SH-SY5Y (cell line): Measurements from ENCODE around the gene PYDC1.

ENCODE experiments used
- GATA2 ChIP-seq: IDR thresholded peaks from 2 replicates; pipeline ENCODE4 v1.6.1; 2011; ENCODE audit warnings: mild to moderate bottlenecking, low read depth, low read length
- GATA3 ChIP-seq: IDR thresholded peaks from 2 replicates; pipeline ENCODE4 v1.6.1; 2011; ENCODE audit warnings: low read depth, mild to moderate bottlenecking, low read length, moderate library complexity

The PYDC1 gene

DNA sequence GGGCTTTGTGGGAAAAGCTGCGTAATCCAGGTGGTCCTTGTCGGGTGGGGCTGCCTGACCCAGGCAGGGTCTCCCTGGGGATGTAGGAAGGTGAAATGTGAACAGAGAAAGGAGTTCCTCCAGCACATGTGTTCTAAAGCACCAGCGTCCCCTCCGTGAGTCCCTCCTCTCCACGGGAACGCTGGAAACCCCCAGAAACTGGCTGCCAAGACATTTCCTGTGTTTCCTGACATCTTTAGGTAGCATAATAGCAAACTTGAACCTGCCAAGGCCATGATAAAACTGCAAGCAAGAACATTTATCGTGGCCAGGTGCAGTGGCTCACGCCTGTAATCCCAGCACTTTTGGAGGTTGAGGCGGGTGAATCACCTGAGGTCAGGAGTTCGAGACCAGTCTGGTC lies 12.6 kb upstream of the PYDC1 start:
- no peak for TF ChIP-seq GATA2
- TF ChIP-seq GATA3: no peak

- TF ChIP-seq GATA2 (no peak), GATA3 (no peak)
These were observed 11.3 kb upstream of the PYDC1 start for GRCh38 chr16:31228206-31228605.

DNA sequence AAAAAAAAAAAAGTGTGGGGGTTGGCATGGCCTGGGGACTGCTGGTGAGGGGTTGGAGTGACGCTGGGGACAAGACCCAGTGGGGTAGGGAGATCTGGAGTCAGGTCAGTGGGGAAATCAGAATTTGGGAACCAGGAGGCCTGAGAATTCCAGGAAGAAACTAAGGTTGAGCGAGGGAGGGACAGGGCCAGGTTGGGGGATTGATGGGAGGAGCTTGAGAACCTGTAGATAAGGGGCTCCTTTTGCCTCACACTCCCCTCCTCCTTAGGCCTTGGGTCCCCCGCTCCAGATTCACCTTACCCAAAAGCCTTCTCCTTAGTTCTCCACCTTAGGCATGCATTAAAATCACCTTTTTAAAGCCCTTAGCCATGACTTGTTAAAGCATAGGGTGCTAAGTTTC lies 8.3 kb upstream of the PYDC1 start:
- TF ChIP-seq GATA3: no peak
- no peak for TF ChIP-seq GATA2

GRCh38 chr16:31224092-31224955 lies 7.4 kb upstream of the PYDC1 start:
- no peak for TF ChIP-seq GATA3
- TF ChIP-seq GATA2: no peak

- TF ChIP-seq GATA2 (no peak), GATA3 (no peak)
These were observed 6.1 kb upstream of the PYDC1 start for GRCh38 chr16:31223044-31223443.

DNA sequence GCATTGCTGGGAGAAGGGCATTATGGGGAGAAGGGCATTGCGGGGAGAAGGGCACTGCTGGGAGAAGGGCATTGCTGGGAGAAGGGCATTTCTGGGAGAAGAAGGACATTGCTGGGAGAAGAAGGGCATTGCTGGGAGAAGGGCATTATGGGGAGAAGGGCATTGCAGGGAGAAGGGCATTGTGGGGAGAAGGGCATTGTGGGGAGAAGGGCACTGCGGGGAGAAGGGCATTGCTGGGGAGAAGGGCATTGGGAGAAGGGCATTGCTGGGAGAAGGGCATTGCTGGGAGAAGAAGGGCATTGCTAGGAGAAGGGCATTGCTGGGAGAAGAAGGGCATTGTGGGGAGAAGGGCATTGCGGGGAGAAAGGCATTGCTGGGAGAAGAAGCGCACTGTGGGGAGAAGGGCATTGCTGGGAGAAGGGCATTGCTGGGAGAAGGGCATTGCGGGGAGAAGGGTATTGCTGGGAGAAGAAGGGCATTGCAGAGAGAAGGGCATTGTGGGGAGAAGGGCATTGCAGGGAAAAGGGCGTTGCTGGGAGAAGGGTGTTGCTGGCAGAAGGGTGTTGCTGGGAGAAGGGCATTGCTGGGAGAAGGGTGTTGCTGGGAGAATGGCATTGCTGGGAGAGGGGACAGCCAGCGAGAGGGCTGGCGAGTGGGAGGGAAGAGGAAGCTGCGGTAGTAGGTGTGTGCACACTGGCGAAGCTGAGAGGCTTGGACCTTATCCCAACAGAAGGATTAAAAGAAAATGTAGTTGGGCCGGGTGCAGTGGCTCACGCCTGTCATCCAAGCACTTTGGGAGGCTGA lies 4.6 kb upstream of the PYDC1 start:
- no peak for TF ChIP-seq GATA2
- no peak for TF ChIP-seq GATA3

DNA sequence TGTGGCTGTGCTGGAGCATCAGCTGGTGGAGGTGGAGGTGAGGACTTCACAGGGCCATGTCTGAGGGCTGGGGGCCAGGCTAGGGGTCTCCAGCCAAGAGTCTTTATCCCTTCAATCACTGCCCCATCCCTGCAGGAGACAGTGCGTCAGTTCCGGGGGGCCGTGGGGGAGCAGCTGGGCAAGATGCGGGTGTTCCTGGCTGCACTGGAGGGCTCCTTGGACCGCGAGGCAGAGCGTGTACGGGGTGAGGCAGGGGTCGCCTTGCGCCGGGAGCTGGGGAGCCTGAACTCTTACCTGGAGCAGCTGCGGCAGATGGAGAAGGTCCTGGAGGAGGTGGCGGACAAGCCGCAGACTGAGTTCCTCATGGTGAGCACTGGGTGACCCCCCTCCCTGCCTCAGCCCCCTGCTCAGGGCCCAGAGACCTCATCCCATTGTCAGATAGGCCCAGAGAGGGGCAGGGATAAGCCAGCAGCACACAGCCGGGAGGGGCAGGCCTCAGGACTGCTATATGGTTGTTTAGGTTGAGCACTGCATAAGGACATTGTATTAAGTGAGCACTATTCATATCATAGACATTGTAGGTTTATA lies 2.3 kb upstream of the PYDC1 start:
- TF ChIP-seq GATA2 (no peak), GATA3 (no peak)

DNA sequence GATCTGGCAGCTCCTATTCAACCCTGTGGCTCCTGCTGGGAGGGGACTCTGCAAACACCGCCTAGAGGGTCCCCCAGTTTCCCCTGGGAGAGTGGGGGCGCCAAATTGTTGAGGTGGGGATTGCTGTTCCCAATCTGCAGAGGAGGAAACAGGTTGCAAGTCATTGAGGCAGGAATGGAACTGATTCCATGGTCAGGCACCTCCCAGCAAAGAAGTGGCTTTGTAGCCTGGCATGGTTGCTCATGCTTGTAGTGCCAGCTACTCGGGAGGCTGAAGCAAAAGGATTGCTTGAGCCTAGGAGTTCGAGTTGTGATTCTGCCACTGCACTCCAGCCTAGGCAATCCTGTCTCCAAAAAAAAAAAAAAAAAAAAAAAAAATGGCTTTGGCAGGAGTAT lies 198 bp upstream of the PYDC1 start:
- TF ChIP-seq GATA2: no peak
- no peak for TF ChIP-seq GATA3

GRCh38 chr16:31215287-31216162 lies 1.4 kb downstream of the PYDC1 start:
- TF ChIP-seq GATA3 (no peak), GATA2 (no peak)

DNA sequence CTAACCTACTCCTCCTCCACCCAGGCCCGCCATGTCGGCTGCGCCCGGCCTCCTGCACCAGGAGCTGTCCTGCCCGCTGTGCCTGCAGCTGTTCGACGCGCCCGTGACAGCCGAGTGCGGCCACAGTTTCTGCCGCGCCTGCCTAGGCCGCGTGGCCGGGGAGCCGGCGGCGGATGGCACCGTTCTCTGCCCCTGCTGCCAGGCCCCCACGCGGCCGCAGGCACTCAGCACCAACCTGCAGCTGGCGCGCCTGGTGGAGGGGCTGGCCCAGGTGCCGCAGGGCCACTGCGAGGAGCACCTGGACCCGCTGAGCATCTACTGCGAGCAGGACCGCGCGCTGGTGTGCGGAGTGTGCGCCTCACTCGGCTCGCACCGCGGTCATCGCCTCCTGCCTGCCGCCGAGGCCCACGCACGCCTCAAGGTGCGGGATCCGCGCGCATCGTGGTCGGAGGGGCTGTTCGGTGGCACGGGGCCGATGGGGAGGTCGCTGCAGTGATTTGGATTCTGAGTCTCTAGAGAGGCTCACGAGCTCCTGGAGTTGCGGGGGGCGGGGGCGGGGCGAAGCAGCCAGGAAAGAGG lies 2.1 kb downstream of the PYDC1 start:
- no peak for TF ChIP-seq GATA2
- TF ChIP-seq GATA3: no peak

DNA sequence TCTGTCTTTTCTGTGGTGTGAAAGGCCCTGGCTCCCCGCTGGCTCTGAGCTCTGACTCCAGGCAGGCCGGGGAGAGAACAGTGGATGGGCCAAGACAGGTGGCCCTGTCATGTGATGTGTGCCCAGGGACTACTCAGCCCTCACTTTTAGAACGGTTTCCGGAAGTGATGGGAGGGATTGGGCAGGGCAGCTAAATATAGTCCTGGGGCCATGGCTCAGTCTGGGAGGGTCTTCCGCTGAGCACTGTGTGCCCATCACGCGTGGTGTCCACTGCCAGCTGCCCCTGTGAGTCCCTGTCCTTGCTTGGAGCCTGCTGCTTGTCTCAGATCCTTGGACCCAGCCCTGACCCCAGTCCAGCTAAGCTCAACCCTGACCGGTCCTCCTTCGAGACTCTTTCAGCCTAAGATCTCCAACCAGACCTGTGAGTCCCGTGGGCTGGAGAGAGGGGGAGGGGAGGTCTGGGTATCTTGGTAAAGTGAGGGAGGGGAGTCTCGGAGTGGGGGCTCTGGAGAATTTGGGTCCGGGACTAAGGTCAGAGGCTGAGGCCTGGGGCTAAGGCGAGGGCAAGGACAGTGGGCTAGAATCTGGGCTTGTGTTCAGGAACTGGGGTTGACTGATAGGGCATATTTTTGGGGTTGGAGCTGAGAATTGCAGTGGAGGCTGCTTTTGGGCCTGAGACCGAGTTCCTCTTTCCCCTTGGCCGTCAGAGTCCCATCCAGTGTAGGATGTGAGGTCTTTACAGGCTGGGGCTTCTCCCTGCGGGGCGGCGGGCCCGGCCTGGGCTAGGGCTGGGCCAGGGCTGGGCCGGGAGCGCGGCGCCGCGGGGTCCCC lies 2.8 kb downstream of the PYDC1 start, which contains the start of gene TRIM72:
Gene TRIM72 (plus strand): TSS at position 243 of the 831 bp plus-strand sequence. CDS start 620 bp downstream, outside the sequence.
- TF ChIP-seq GATA3 (no peak), GATA2 (no peak)

DNA sequence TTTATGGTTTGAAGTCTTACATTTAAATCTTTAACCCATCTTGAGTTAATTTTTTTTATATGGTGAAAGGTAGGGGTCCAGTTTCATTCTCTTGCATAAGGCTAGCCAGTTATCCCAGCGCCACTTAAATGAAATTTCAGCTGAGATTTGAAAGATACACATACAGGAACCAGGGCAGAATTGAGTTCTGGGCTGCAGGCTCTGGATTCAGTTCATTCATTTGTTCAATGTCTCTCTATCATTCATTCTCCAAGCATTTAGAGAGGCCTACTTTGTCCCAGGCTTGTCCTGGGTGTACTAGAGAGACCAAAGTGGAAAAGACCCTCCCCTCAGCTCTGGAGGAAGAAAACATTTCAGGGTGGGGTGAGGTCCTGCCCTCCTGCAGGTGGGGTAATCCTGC lies 3.6 kb downstream of the PYDC1 start:
- TF ChIP-seq GATA2: no peak
